ENCODE measurements around the gene SNAPC4. TPM values are rescaled to one million over a fixed set of nuclear protein-coding genes. Genes with fewer than 3 reads are reported as not detected.

Gene SNAPC4
- total RNA-seq, 1 experiment from 2014 or later, result 10.8 TPM

DNA sequence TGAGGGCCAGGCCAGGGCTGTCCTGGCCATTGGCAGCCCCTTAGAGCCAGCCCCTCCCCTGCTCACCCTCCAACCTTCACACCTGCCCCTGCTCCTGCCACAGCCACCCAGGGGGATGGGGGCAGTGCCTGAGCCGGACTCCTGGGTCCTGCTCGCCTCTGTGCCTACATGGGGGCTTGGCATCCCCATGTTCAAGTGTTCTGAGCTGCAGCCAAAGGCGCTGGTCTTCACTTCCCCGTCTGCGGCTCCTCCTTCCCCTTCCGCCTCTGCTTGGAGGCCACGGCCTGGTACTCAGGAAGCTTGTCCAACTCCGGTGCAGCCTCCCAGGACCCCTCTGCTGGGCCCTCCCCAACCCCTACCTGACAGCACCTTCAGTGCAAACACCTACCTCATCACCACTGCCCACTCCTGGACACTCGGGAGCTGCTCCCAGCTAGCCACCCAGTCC is 34.2 kb downstream of the SNAPC4 start:
- ATAC-seq, result no peak
- Histone ChIP-seq H3K27ac (ENCODE audit: low read length) (no peak overlapping the region), H3K27me3 (ENCODE audit: control insufficient read depth, insufficient read depth, low read length) (no peaks in the 10 kb centered on the region), H3K4me3 (ENCODE audit: low read depth in 2 of 2, low read length in 2 of 2) (no peak overlapping the region), H3K9me3 (ENCODE audit: control insufficient read depth, insufficient read depth, low read depth, low read length) (no peaks in the 10 kb centered on the region), H3K36me3 (ENCODE audit: control insufficient read depth, insufficient read depth, low read length) (no peaks in the 10 kb centered on the region; the same call in 1 of the 2 replicates), H3K4me1 (ENCODE audit: control insufficient read depth, insufficient read depth, low read length) (peaks cover 5% of the 10 kb centered on the region; the same call in 1 of the 2 replicates)
- BruUV-seq (replicated peaks), result no TSS peak
- TF ChIP-seq POLR2AphosphoS5 (IDR thresholded peaks at IDR 0.05; ENCODE audit: low read depth, low read length) (no peak), SIN3A (IDR thresholded peaks at IDR 0.05; ENCODE audit: borderline replicate concordance, insufficient read depth, low read depth, low read length) (no peak), TCF7L2 (IDR thresholded peaks at IDR 0.05; ENCODE audit: low read depth, low read length) (no peak)
- TF ChIP-seq, protein P1, sequence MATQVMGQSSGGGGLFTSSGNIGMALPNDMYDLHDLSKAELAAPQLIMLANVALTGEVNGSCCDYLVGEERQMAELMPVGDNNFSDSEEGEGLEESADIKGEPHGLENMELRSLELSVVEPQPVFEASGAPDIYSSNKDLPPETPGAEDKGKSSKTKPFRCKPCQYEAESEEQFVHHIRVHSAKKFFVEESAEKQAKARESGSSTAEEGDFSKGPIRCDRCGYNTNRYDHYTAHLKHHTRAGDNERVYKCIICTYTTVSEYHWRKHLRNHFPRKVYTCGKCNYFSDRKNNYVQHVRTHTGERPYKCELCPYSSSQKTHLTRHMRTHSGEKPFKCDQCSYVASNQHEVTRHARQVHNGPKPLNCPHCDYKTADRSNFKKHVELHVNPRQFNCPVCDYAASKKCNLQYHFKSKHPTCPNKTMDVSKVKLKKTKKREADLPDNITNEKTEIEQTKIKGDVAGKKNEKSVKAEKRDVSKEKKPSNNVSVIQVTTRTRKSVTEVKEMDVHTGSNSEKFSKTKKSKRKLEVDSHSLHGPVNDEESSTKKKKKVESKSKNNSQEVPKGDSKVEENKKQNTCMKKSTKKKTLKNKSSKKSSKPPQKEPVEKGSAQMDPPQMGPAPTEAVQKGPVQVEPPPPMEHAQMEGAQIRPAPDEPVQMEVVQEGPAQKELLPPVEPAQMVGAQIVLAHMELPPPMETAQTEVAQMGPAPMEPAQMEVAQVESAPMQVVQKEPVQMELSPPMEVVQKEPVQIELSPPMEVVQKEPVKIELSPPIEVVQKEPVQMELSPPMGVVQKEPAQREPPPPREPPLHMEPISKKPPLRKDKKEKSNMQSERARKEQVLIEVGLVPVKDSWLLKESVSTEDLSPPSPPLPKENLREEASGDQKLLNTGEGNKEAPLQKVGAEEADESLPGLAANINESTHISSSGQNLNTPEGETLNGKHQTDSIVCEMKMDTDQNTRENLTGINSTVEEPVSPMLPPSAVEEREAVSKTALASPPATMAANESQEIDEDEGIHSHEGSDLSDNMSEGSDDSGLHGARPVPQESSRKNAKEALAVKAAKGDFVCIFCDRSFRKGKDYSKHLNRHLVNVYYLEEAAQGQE (IDR thresholded peaks at IDR 0.05; ENCODE audit: insufficient read depth in 1 of 2, low read depth in 2 of 2, low read length in 1 of 2), result no peak
- TF ChIP-seq, protein P2, sequence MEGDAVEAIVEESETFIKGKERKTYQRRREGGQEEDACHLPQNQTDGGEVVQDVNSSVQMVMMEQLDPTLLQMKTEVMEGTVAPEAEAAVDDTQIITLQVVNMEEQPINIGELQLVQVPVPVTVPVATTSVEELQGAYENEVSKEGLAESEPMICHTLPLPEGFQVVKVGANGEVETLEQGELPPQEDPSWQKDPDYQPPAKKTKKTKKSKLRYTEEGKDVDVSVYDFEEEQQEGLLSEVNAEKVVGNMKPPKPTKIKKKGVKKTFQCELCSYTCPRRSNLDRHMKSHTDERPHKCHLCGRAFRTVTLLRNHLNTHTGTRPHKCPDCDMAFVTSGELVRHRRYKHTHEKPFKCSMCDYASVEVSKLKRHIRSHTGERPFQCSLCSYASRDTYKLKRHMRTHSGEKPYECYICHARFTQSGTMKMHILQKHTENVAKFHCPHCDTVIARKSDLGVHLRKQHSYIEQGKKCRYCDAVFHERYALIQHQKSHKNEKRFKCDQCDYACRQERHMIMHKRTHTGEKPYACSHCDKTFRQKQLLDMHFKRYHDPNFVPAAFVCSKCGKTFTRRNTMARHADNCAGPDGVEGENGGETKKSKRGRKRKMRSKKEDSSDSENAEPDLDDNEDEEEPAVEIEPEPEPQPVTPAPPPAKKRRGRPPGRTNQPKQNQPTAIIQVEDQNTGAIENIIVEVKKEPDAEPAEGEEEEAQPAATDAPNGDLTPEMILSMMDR (IDR thresholded peaks at IDR 0.05), result no peak
- ChIA-PET POLR2A (no interaction called here), CTCF (no interaction called here)
- no peak for DNase-seq (ENCODE audit: low read depth, low spot score)
- in situ Hi-C loops (cut with HindIII; ENCODE audit: low pct_unique_long_range_greater_than_20kb, low sequenced_read_pairs), result no loop called here
- intact Hi-C loops (cut with micrococcal nuclease; ENCODE audit: unreplicated experiment), result no loop called here

DNA sequence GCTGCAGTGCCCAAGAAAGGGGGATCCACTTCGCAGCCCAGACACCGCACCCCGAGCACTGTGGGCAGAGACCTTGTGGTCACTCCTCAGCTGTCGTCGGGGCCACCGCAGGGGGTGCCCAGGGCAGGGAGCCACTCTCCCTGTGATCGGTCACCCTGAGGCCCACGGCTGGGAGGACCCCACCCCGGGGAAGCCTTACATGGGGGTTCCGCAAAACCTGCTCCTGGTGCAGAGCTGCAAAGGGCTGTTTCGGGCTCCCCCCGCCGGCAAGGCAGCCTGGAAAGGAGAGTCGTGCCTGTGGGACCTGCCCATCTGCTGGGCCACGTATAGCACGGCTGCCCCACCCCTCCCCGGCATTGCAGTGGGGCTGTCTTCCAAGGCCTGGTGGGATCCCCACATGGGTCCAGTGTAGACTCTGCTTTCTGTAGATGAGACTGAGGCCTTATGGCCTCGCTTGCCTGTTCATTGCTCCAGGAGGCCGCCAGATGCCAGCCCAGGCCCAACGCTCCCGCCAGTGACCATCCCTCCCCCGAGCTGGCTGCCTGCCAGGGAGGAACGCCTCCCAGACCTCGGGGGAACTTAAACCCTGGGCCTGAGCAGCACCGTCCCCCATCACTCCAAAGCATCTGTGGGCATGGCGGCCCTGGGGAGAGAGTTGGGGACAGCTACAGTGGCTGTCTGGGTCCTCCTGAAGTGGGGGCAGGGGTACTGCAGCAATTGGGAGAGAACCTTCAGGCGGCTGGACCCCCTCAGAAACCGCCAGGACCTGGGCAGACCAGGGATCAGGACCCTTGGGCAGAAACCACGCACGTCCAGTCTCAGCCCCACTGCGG is 34.8 kb downstream of the SNAPC4 start:
- ChIA-PET POLR2A (no interaction called here), CTCF (no interaction called here)
- Histone ChIP-seq H3K27me3 (ENCODE audit: control insufficient read depth, insufficient read depth, low read length) (no peaks in the 10 kb centered on the region), H3K27ac (ENCODE audit: low read length) (no peak overlapping the region), H3K4me3 (ENCODE audit: low read depth in 2 of 2, low read length in 2 of 2) (no peak overlapping the region), H3K4me1 (ENCODE audit: control insufficient read depth, insufficient read depth, low read length) (peaks cover 5% of the 10 kb centered on the region; the same call in 1 of the 2 replicates), H3K9me3 (ENCODE audit: control insufficient read depth, insufficient read depth, low read depth, low read length) (no peaks in the 10 kb centered on the region), H3K36me3 (ENCODE audit: control insufficient read depth, insufficient read depth, low read length) (no peaks in the 10 kb centered on the region; the same call in 1 of the 2 replicates)
- intact Hi-C loops (cut with micrococcal nuclease; ENCODE audit: unreplicated experiment), result no loop called here
- BruUV-seq (replicated peaks), result no TSS peak
- DNase-seq (ENCODE audit: low read depth, low spot score), result no peak
- ATAC-seq, result no peak
- TF ChIP-seq, protein P2 (IDR thresholded peaks at IDR 0.05), result no peak
- TF ChIP-seq SIN3A (IDR thresholded peaks at IDR 0.05; ENCODE audit: borderline replicate concordance, insufficient read depth, low read depth, low read length) (no peak), TCF7L2 (IDR thresholded peaks at IDR 0.05; ENCODE audit: low read depth, low read length) (no peak), POLR2AphosphoS5 (IDR thresholded peaks at IDR 0.05; ENCODE audit: low read depth, low read length) (no peak)
- TF ChIP-seq, protein P1 (IDR thresholded peaks at IDR 0.05; ENCODE audit: insufficient read depth in 1 of 2, low read depth in 2 of 2, low read length in 1 of 2), result no peak
- in situ Hi-C loops (cut with HindIII; ENCODE audit: low pct_unique_long_range_greater_than_20kb, low sequenced_read_pairs), result no loop called here
